NCI-H1105 treated with DMSO at 0.1 percent for 48 hours (cell line): Measurements from ENCODE around the gene GSDME.

Experiments
- DNase-seq: peaks from one replicate; lab custom pipeline; 2025; lab: John Stamatoyannopoulos, UW

GSDME gene

GRCh38 chr7:24722386-24723177 is 34.7 kb downstream of the GSDME start:
- no peak for DNase-seq

GRCh38 chr7:24721481-24722001 is 35.7 kb downstream of the GSDME start:
- DNase-seq, result no peak

DNA sequence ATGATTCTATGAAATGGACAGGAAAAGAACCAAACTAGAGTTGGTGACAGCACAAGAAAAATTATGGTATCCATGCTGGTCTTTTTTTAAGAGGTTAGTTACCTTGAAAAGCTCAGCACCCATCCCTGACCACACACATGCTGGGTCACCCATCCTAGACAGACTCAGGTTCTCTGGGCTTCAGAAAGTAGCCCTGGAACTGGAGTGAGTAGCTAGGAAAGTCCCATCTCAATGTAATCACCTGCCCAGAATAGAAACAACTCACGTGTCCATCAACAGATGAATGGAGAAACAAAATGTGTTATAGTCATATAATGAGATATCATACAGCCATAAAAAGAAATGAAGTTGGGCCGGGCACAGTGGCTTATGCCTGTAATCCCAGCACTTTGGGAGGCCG is 37.0 kb downstream of the GSDME start:
- DNase-seq, result no peak

DNA sequence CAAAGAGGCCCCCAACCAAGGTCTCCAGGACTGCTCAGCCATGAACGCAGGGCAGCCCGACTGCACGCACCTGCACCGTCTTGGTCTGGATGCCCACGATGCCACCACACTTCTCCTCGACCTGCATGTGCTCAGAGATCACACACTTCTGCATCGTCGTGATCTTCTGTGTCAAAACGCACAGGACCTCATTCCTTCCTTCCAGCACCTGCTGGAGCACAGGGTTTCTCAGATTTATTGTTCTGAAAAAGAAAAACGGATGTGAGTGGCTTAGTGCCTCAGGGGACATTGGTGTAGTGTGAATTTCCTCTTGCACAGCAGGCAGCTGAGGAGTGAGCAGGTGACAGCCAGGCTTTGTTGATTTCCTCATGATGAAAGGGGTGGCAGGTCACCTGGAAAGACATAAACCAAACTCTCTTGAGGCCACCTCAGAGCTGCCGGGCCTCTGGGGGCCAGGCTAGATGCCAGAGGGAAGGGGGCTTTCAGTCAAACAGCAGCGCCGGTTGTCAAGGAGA is 38.2 kb downstream of the GSDME start:
- DNase-seq, result no peak

GRCh38 chr7:24718431-24718831 is 38.8 kb downstream of the GSDME start:
- DNase-seq, result no peak

- no peak for DNase-seq
Measured at GRCh38 chr7:24717694-24718320, 39.5 kb downstream of the GSDME start.

DNA sequence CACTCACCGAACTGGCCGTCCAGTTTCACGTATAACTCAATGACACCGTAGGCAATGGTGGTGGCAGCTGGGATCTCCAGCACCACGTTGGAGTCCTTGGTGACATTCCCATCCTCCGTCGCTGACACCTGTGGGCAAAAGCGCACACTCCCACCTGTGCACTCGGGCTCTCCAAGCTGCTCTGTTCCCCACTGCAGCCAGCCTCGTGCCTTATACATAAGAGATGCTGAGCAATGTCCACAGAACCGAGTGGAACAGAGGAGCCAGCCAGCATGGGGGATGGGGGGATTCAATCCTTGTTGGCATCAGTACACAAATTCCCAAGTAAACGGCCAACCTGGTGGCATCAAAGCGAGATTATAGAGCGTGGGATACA is 40.0 kb downstream of the GSDME start:
- DNase-seq, result no peak

GRCh38 chr7:24716480-24717246 is 40.6 kb downstream of the GSDME start:
- DNase-seq, result no peak

DNA sequence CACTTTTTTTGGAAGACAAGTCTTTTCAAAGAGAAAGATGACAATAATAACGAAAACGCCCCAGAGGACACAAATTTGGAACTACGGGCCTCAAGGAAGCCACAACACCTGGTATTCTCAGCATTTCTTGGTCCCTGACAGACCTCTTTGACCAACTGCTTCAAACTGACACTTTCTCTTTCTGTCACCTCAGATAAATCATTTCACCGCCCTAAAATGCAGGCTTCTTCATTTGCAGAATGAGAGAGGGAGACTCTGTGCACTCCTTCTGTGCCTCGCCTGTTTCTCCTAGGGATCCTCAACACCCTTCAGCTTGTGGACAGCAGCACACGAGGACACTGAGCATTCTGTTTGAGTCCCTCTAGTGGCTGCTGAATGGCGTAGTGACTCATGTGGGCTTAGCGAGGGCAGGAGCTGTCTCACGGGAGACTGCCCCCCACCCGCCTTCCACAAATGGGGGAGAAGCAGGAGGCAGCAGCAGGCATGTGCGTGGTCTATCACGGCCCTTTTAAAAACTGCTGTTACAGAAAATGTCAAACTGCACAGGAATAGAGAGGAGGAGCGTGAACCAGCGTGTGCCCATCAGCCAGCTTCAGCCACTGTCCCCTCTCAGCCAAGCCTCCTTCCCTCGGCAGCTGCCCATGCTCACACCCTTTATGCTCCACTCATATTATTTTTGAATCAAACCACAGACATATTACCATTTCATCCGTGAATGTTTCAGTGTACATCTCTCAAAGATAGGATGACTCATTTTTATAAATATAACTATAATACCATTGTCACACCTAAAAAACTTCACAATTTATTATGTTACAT is 41.4 kb downstream of the GSDME start:
- DNase-seq, result no peak

GRCh38 chr7:24715171-24715570 is 42.1 kb downstream of the GSDME start:
- no peak for DNase-seq

DNA sequence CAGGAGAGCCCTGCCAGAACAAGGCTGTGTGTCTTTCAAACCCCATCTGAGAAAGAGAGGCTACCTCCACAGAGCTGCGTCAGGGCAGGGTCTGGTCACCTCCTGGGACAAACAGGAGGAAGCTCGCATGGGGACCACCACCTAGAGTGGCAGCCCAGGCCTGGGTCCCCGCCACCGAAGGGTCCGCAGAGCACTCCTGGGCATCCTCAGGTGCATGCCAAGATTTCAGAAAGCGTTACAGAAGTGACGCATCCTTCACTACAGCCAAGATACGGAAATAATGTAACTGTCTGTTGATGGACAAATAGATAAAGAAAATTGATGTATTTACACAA is 42.6 kb downstream of the GSDME start:
- no peak for DNase-seq

- DNase-seq, result no peak
Measured at GRCh38 chr7:24713850-24714675, 43.2 kb downstream of the GSDME start.

DNA sequence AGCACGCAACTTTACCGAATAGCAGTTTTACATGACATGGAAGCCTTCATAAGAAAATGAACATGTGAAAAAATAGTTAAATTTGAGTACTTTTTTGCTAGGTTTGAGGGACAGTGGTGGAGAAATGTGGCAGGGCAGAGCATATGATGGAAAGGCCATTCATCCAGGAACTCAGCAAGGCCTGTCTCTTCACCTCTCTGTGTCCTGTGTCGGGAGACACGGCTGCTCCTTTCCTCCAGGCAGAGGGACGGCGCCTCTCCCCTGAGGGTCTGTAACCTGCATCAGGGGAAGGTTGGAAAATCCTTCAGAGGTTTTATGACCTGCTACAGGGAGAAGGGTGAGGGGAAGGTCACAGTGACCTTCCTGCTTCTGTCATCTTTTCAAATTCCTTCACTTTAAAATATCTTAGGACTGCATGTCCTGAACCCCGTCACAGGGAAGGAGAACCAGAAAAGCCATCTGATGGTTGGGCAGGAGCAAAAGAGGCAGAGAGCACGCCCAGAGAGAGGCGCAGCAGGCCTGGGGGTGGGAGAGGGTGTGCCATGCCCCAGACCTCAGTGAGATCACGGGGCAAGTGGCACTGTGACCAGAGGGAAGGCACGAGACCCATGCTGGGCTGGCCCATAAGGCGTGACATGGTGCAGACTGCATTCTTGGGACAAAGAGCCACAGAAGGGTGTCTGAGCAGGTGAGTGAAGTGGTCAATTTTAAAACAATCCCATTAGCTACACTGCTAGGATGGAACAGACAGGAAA is 44.0 kb downstream of the GSDME start:
- DNase-seq, result no peak

- no peak for DNase-seq
Measured at GRCh38 chr7:24709585-24710360, 47.5 kb downstream of the GSDME start.

GRCh38 chr7:24709051-24709450 is 48.2 kb downstream of the GSDME start:
- no peak for DNase-seq

DNA sequence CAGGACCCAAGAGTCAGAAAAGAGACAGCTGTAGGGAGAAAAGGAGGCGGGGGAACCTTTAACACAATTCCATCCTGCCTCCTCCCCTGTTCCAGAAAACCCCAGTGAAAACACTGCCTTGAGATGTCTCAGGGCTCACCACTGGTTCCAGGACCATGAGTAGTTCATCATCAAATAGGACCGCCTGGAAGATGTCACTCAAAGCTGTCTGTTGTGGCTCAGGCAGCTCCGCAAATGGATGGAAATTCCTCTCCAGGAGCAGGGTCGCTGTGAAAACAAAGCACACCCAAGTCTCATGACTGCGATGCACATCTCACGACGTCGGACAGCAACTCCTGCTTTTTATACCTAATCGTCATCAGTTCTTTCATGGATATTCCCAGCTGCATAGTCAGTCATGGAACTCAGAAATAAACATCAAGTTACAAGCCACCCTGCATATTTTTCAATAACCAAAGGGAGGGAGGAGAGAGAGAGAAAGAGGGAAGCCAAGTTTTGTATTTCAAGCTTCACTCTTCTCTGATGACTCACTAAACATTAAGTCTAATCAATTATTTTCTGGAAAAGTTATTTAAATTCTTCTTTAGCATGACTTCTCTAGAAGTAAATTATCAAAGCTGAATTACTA is 49.2 kb downstream of the GSDME start:
- DNase-seq, result no peak

DNA sequence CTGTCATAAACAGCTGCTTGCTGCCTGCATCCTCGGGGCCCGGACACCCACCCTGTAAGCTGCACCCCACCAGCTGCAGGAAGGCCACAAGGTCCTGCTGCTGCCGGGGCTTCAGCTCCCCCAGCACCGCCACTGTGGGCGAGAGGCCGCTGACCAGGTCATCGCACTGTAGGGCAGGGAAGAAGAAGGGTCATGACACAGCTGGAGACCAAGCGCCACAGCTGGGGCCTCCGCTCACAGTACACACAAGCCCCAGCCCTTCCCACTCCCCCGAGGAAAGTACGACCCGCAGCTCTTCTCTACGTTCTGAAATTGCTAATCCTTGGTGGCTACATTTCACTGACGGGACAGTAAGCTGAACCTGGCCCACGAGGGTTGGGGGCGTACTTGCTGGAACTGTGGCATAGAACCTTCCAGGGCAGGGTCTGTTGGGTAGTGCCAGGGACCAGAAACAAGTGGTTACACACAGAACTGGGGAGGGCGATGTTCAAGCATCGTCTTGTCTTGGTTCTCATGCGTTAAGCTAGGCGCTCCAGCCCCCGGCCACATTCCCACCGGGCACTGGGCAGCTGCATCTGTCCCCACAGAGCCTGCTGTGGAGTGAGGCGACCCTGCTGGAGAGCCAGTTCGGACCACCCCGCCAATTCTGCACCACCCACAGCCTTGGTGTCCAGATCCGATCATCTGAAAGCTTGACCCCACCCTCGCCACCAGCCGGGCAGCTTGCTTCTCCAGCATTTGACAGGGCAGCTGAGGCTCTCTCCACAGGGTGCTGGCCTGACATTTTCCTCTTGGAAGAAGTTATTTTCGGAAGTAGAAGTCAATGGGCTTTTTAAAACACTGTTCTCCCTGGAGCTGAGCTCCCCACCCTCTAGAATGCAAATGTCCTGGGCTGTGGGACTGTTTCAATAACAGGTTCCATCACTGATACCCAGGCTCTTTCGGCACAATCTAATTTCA is 50.8 kb downstream of the GSDME start:
- no peak for DNase-seq

GRCh38 chr7:24705461-24705954 is 51.8 kb downstream of the GSDME start:
- no peak for DNase-seq
